ENCODE measurements around the gene CNTNAP5. TPM values are rescaled to one million over a fixed set of nuclear protein-coding genes. Genes with fewer than 3 reads are reported as not detected.

Gene CNTNAP5
- total RNA-seq, 1 donor from 2014 or later = not detected

- no peak for DNase-seq (ENCODE audit: low read depth)
- TF ChIP-seq, protein P1, sequence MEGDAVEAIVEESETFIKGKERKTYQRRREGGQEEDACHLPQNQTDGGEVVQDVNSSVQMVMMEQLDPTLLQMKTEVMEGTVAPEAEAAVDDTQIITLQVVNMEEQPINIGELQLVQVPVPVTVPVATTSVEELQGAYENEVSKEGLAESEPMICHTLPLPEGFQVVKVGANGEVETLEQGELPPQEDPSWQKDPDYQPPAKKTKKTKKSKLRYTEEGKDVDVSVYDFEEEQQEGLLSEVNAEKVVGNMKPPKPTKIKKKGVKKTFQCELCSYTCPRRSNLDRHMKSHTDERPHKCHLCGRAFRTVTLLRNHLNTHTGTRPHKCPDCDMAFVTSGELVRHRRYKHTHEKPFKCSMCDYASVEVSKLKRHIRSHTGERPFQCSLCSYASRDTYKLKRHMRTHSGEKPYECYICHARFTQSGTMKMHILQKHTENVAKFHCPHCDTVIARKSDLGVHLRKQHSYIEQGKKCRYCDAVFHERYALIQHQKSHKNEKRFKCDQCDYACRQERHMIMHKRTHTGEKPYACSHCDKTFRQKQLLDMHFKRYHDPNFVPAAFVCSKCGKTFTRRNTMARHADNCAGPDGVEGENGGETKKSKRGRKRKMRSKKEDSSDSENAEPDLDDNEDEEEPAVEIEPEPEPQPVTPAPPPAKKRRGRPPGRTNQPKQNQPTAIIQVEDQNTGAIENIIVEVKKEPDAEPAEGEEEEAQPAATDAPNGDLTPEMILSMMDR (conservative IDR thresholded peaks at IDR 0.05; ENCODE audit: low read depth, low read length) = no peak
- no peak overlapping the region for H3K4me3 ChIP-seq (ENCODE audit: low read depth, low read length)
Observed at GRCh38 chr2:124159166-124159565, 134.1 kb downstream of the CNTNAP5 start.

- TF ChIP-seq, protein P1 (conservative IDR thresholded peaks at IDR 0.05; ENCODE audit: low read depth, low read length) = no peak
Observed at GRCh38 chr2:124161542-124161941, 136.5 kb downstream of the CNTNAP5 start.

GRCh38 chr2:124162256-124162655 is 137.2 kb downstream of the CNTNAP5 start:
- TF ChIP-seq, protein P1 (conservative IDR thresholded peaks at IDR 0.05; ENCODE audit: low read depth, low read length) = no peak
- no peak for DNase-seq (ENCODE audit: low read depth)

More at GRCh38 chr2:124161542-124161941, 136.5 kb downstream of the CNTNAP5 start:
- DNase-seq (ENCODE audit: low read depth) = no peak
- H3K4me3 ChIP-seq (ENCODE audit: low read depth, low read length) = no peak overlapping the region

DNA sequence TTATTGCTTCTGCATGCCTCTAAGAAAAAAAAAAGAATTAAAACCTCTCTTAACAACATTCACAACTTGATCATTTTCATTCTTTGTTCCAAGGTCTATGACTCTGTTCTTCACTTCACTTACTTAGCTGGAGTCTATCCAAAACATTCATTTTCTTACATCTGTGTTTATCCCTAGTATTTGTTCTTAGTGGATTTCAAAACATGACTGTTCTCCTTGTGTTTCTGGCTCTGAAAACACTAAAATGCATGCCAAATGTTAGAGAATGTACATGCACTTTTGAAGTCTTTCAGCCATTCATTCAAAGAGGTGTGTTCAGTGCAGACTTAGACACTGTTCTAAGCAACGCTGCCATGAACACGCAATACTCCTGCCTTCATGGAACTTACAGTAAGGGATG is 138.8 kb downstream of the CNTNAP5 start:
- DNase-seq (ENCODE audit: low read depth) = no peak
- TF ChIP-seq, protein P1 (conservative IDR thresholded peaks at IDR 0.05; ENCODE audit: low read depth, low read length) = no peak
- H3K4me3 ChIP-seq (ENCODE audit: low read depth, low read length) = no peak overlapping the region

More at GRCh38 chr2:124162256-124162655, 137.2 kb downstream of the CNTNAP5 start:
- no peak overlapping the region for H3K4me3 ChIP-seq (ENCODE audit: low read depth, low read length)

- TF ChIP-seq, protein P1 (conservative IDR thresholded peaks at IDR 0.05; ENCODE audit: low read depth, low read length) = no peak
Observed at GRCh38 chr2:124165698-124166097, 140.6 kb downstream of the CNTNAP5 start.

GRCh38 chr2:124171472-124172063 is 146.5 kb downstream of the CNTNAP5 start:
- TF ChIP-seq, protein P1 (conservative IDR thresholded peaks at IDR 0.05; ENCODE audit: low read depth, low read length) = no peak
- DNase-seq (ENCODE audit: low read depth) = no peak
- no peak overlapping the region for H3K4me3 ChIP-seq (ENCODE audit: low read depth, low read length)

More at GRCh38 chr2:124165698-124166097, 140.6 kb downstream of the CNTNAP5 start:
- H3K4me3 ChIP-seq (ENCODE audit: low read depth, low read length) = no peak overlapping the region
- DNase-seq (ENCODE audit: low read depth) = no peak

GRCh38 chr2:124178719-124179118 is 153.6 kb downstream of the CNTNAP5 start:
- DNase-seq (ENCODE audit: low read depth) = no peak
- H3K4me3 ChIP-seq (ENCODE audit: low read depth, low read length) = no peak overlapping the region
- TF ChIP-seq, protein P1 (conservative IDR thresholded peaks at IDR 0.05; ENCODE audit: low read depth, low read length) = no peak

All from epithelial cell of proximal tubule (primary cell).